Endothelial cell of umbilical vein (primary cell): Measurements from ENCODE around the gene PCLO. TPM values are rescaled to one million over a fixed set of nuclear protein-coding genes. Genes with fewer than 3 reads are reported as not detected.

Experiments used
- BruUV-seq: library from RNA; stranded (reverse); fragments of 400-500 nt; replicated peaks from 2 replicates; lab custom pipeline; 2021; lab: Mats Ljungman, UMichigan
- CTCF ChIA-PET: fragments of 300-600, 350-600 bp; sonication (Branson Sonifier 250); formaldehyde crosslinking; loops from one replicate; lab custom pipeline; 2021; ENCODE audit warnings: antibody characterized with exemption, inconsistent platforms; lab: Charles Lee
- POLR2A ChIA-PET: fragments of 300-600, 350-600 bp; sonication (Branson Sonifier 250); formaldehyde crosslinking; loops from one replicate; lab custom pipeline; 2021; ENCODE audit warnings: antibody characterized with exemption, inconsistent platforms; lab: Charles Lee
- DNase-seq: peaks from one replicate; pipeline ENCODE4 v3.0.0-alpha.2; 2011; ENCODE audit warnings: low read depth, low spot score
- FAIRE-seq: peaks from 2 replicates; lab custom pipeline; 2011; peaks lifted over from hg19 to GRCh38; lab: Jason Lieb, UNC
- H2AFZ ChIP-seq: 2 replicates; pipeline ENCODE4 v1.6.0; 2012; ENCODE audit warnings: low read depth, low read length, control low read depth, inconsistent platforms
- H3K27ac ChIP-seq: 2 replicates; pipeline ENCODE4 v1.5.1; 2011; ENCODE audit warnings: low read depth, mild to moderate bottlenecking, control low read depth, low read length, moderate library complexity; ENCODE audit not compliant: insufficient read depth
- H3K27me3 ChIP-seq, 2 experiments: 2 replicates each; pipeline versions ENCODE4 v1.6.0 to v1.6.1; 2011; ENCODE audit warnings: low read length in 2 of 2, mixed read lengths in 1 of 2; ENCODE audit not compliant: control insufficient read depth in 2 of 2, insufficient read depth in 2 of 2
- H3K36me3 ChIP-seq, 2 experiments: 2 replicates in 1 of 2; 3 replicates in 1 of 2; pipeline ENCODE4 v1.5.1; 2011; ENCODE audit warnings: low read length in 2 of 2, mild to moderate bottlenecking in 1 of 2, moderate library complexity in 1 of 2; ENCODE audit not compliant: control insufficient read depth in 2 of 2, insufficient read depth in 2 of 2; ENCODE audit errors: extremely low read depth in 1 of 2
- H3K4me1 ChIP-seq: 3 replicates; pipeline ENCODE4 v1.5.1; 2011; ENCODE audit warnings: mild to moderate bottlenecking, low read length; ENCODE audit not compliant: control insufficient read depth, insufficient read depth; ENCODE audit errors: extremely low read depth
- H3K4me2 ChIP-seq: 2 replicates; pipeline ENCODE4 v1.6.1; 2011; ENCODE audit warnings: low read length, control low read depth, mixed read lengths; ENCODE audit not compliant: insufficient read depth
- H3K4me3 ChIP-seq, 3 experiments: fragments of 200-600 bp in 1 of 3; sonication (generic), shearing (Covaris generic) in 1 of 3; replicated peaks in 1 of 3; 2 replicates each; pipeline ENCODE4 v1.5.1; 2011 to 2016; ENCODE audit warnings: control low read depth in 3 of 3, low read length in 3 of 3, mild to moderate bottlenecking in 2 of 3, inconsistent platforms in 1 of 3, low read depth in 1 of 3, moderate library complexity in 1 of 3; ENCODE audit not compliant: insufficient read depth in 1 of 3
- H3K79me2 ChIP-seq: 2 replicates; pipeline ENCODE4 v1.6.0; 2012; ENCODE audit warnings: low read length, inconsistent platforms; ENCODE audit not compliant: control insufficient read depth, insufficient read depth
- H3K9ac ChIP-seq: replicated peaks from 2 replicates; pipeline ENCODE3; 2011; ENCODE audit warnings: low read length, control low read depth; ENCODE audit not compliant: insufficient read depth; ENCODE audit errors: extremely low read depth
- H3K9me1 ChIP-seq: replicated peaks from 3 replicates; pipeline ENCODE4 v1.6.0; 2011; ENCODE audit warnings: mild to moderate bottlenecking, low read length; ENCODE audit not compliant: control insufficient read depth, insufficient read depth; ENCODE audit errors: extremely low read depth
- H3K9me3 ChIP-seq: replicated peaks from 2 replicates; pipeline ENCODE4 v1.5.1; 2012; ENCODE audit warnings: low read length, inconsistent platforms; ENCODE audit not compliant: control insufficient read depth, insufficient read depth
- H4K20me1 ChIP-seq: replicated peaks from 2 replicates; pipeline ENCODE3; 2011; ENCODE audit warnings: mild to moderate bottlenecking, low read length; ENCODE audit not compliant: control insufficient read depth, insufficient read depth; ENCODE audit errors: extremely low read depth
- CTCF ChIP-seq, 2 donors: IDR thresholded peaks; 1 replicate in 1 of 2; 2 replicates in 1 of 2; pipeline ENCODE4 v1.5.1; 2011; ENCODE audit warnings: low read length in 2 of 2, mild to moderate bottlenecking in 2 of 2, moderate library complexity in 2 of 2, control low read depth in 1 of 2, inconsistent platforms in 1 of 2, low read depth in 1 of 2; ENCODE audit not compliant: insufficient read depth in 1 of 2; ENCODE audit errors: extremely low read depth in 1 of 2
- EZH2 ChIP-seq: IDR thresholded peaks from 2 replicates; pipeline ENCODE4 v1.6.1; 2012; ENCODE audit warnings: borderline replicate concordance, low read depth, mild to moderate bottlenecking, moderate library complexity, low read length, inconsistent platforms; ENCODE audit not compliant: severe bottlenecking
- FOS ChIP-seq: IDR thresholded peaks from 2 replicates; pipeline ENCODE4 v1.6.1; 2011; ENCODE audit warnings: mild to moderate bottlenecking, low read length, moderate library complexity, borderline replicate concordance; ENCODE audit not compliant: insufficient read depth
- GATA2 ChIP-seq: IDR thresholded peaks from 2 replicates; pipeline ENCODE4 v1.7.0; 2011; ENCODE audit warnings: low read depth, mild to moderate bottlenecking, moderate library complexity, mixed read lengths, low read length; ENCODE audit not compliant: insufficient read length, insufficient read depth
- JUN ChIP-seq: IDR thresholded peaks from 2 replicates; pipeline ENCODE4 v1.6.1; 2011; ENCODE audit warnings: borderline replicate concordance, low read depth; ENCODE audit not compliant: insufficient read length, insufficient read depth
- MAX ChIP-seq: IDR thresholded peaks from 2 replicates; pipeline ENCODE4 v1.6.1; 2011; ENCODE audit not compliant: insufficient read depth, insufficient read length
- MYC ChIP-seq: IDR thresholded peaks from one replicate; pipeline ENCODE4 v1.6.1; 2011; ENCODE audit warnings: mild to moderate bottlenecking, low read depth, low read length
- POLR2A ChIP-seq: IDR thresholded peaks from 2 replicates; pipeline ENCODE4 v1.6.1; 2012; ENCODE audit warnings: low read depth, mild to moderate bottlenecking, control low read depth, low read length
- POLR2AphosphoS5 ChIP-seq: IDR thresholded peaks from 2 replicates; pipeline ENCODE4 v1.6.1; 2012; ENCODE audit warnings: low read depth, mild to moderate bottlenecking, control low read depth, low read length, moderate library complexity; ENCODE audit not compliant: insufficient read depth
- dilution Hi-C: fragments of 300-500 bp; cut with MboI; formaldehyde crosslinking; loops from one replicate; pipeline ENCODE4 v1.15.0; 2019; ENCODE audit warnings: low sequenced_read_pairs; ENCODE audit not compliant: extremely low pct_ligation_motif_present
- intact Hi-C: fragments of 100-400 bp; cut with micrococcal nuclease; formaldehyde crosslinking; loops from one replicate; pipeline ENCODE4 v1.10.0; 2022
- polyA plus RNA-seq, 4 experiments: library from polyadenylated mRNA; depleted of rRNA in 3 of 4; stranded (reverse) in 3 of 4; unstranded in 1 of 4; fragments of >200 nt; gene quantifications; 2 replicates each; pipeline versions ENCODE4 v1.2.1 to v1.2.3, GENCODE V29; 2011 to 2012; ENCODE audit warnings: missing spikeins in 1 of 4
- total RNA-seq: library from RNA; stranded (reverse); gene quantifications from 2 replicates; pipeline ENCODE4 v1.2.3, GENCODE V29; 2021

The PCLO gene
- total and polyA plus RNA-seq, 2 donors (not counting 3 experiments of a cell fraction or from before 2014, with no cell fraction given) = 0.04 to 0.75 TPM

DNA sequence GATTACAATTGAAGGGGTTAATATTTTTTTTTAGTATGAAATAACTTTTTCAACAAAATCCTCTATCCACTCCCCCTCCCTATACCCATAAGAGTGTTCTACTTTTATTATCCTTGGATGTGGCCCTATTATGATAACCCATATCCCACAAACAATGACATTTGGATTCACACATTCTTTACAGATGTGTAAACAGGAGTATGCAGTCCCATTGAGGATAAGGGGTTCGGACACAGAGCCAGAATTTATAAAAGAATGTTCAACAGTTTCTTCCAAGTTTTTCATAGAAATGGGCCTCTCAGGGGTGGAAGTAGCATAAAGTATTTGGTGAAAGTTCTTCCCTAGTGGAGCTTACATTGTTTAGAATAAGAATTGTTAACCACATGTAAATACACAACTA lies 16.1 kb upstream of the PCLO start:
- Histone ChIP-seq H3K9me1 (no peaks in the 10 kb centered on the region), H3K9me3 (no peaks in the 10 kb centered on the region), H3K4me2 (no peak overlapping the region), H3K79me2 (no peaks in the 10 kb centered on the region), H3K4me3 (no peak overlapping the region), H3K36me3 (no peaks in the 10 kb centered on the region), H3K9ac (no peak overlapping the region), H4K20me1 (no peaks in the 10 kb centered on the region), H3K27ac (no peak overlapping the region), H3K4me1 (no peaks in the 10 kb centered on the region), H3K27me3 (no peaks in the 10 kb centered on the region), H2AFZ (no peak overlapping the region)
- dilution Hi-C loops = no loop called here
- TF ChIP-seq MYC (no peak), POLR2AphosphoS5 (no peak), MAX (no peak), FOS (no peak), GATA2 (no peak), CTCF (IDR thresholded peaks at IDR 0.05; ENCODE audit: extremely low read depth in 1 of 2, insufficient read depth in 1 of 2, low read depth in 1 of 2, low read length in 2 of 2) (no peak), JUN (no peak), POLR2A (no peak), EZH2 (no peak)
- DNase-seq (no peak), FAIRE-seq (no peak)
- intact Hi-C loops = no loop called here
- ChIA-PET CTCF (no interaction called here), POLR2A (no interaction called here)
- no TSS peak for BruUV-seq
